ENCODE measurements around the gene GOLGA8B. TPM values are rescaled to one million over a fixed set of nuclear protein-coding genes. Genes with fewer than 3 reads are reported as not detected.
"Not testable (repeated sequence)": the region's sequence is repeated elsewhere in the genome, so short reads cannot be mapped to it uniquely, and the experiment has no call there.

Gene GOLGA8B
- total RNA-seq, 1 donor from 2014 or later: 161 TPM

DNA sequence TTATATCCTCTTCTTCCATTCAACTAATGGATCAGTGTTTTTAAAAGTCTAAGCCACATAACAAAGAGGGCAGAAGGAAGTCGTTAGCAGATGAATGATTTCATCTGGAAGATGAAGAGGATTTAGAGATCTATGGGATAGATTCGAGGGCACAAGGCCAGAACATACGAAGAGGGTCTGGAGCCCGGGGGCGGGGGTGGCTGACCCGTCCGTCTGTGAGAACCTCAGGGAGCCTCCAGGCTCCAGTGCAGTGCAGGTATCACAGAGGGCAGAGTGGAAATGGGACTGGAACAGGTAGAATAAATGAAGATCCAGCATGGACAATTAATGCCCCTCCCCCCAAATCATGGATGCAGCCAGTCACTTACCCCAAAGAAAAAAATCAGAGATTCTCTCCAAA lies 1.5 kb upstream of the GOLGA8B start:
- Mint-ChIP-seq H3K27ac (ENCODE audit: unreplicated experiment) (no peak overlapping the region), H3K4me1 (ENCODE audit: low read depth, unreplicated experiment) (peaks cover 9% of the 10 kb centered on the region), H3K27me3 (ENCODE audit: unreplicated experiment) (peaks cover 7% of the 10 kb centered on the region), H3K36me3 (ENCODE audit: unreplicated experiment) (no peaks in the 10 kb centered on the region), H3K9me3 (ENCODE audit: unreplicated experiment) (peaks cover 8% of the 10 kb centered on the region), H3K4me3 (ENCODE audit: unreplicated experiment) (peak overlapping the region; percentile 9)
- DNase-seq: no peak
- TF ChIP-seq, protein P1, sequence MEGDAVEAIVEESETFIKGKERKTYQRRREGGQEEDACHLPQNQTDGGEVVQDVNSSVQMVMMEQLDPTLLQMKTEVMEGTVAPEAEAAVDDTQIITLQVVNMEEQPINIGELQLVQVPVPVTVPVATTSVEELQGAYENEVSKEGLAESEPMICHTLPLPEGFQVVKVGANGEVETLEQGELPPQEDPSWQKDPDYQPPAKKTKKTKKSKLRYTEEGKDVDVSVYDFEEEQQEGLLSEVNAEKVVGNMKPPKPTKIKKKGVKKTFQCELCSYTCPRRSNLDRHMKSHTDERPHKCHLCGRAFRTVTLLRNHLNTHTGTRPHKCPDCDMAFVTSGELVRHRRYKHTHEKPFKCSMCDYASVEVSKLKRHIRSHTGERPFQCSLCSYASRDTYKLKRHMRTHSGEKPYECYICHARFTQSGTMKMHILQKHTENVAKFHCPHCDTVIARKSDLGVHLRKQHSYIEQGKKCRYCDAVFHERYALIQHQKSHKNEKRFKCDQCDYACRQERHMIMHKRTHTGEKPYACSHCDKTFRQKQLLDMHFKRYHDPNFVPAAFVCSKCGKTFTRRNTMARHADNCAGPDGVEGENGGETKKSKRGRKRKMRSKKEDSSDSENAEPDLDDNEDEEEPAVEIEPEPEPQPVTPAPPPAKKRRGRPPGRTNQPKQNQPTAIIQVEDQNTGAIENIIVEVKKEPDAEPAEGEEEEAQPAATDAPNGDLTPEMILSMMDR (IDR thresholded peaks at IDR 0.05; ENCODE audit: partially characterized antibody, unreplicated experiment): no peak

- H3K4me3 Mint-ChIP-seq (ENCODE audit: unreplicated experiment): peak overlapping the region; percentile 82
- H3K27me3 Mint-ChIP-seq (ENCODE audit: unreplicated experiment): peaks cover 10% of the 10 kb centered on the region
- peaks cover 8% of the 10 kb centered on the region for H3K9me3 Mint-ChIP-seq (ENCODE audit: unreplicated experiment)
- peaks cover 4% of the 10 kb centered on the region for H3K36me3 Mint-ChIP-seq (ENCODE audit: unreplicated experiment)
- H3K4me1 Mint-ChIP-seq (ENCODE audit: low read depth, unreplicated experiment): peaks cover 9% of the 10 kb centered on the region
- no peak for DNase-seq
- TF ChIP-seq, protein P1 (IDR thresholded peaks at IDR 0.05; ENCODE audit: partially characterized antibody, unreplicated experiment): no peak
- no peak overlapping the region for H3K27ac Mint-ChIP-seq (ENCODE audit: unreplicated experiment)
Measured at GRCh38 chr15:34584330-34584668, 848 bp upstream of the GOLGA8B start.

GRCh38 chr15:34582461-34583371 lies 735 bp downstream of the GOLGA8B start:
- Mint-ChIP-seq H3K4me3 (ENCODE audit: unreplicated experiment) (peak overlapping the region; percentile 90), H3K4me1 (ENCODE audit: low read depth, unreplicated experiment) (peaks cover 13% of the 10 kb centered on the region), H3K27me3 (ENCODE audit: unreplicated experiment) (peaks cover 10% of the 10 kb centered on the region), H3K9me3 (ENCODE audit: unreplicated experiment) (peaks cover 8% of the 10 kb centered on the region), H3K27ac (ENCODE audit: unreplicated experiment) (peak overlapping the region; percentile 64), H3K36me3 (ENCODE audit: unreplicated experiment) (peaks cover 4% of the 10 kb centered on the region)
- TF ChIP-seq, protein P1 (IDR thresholded peaks at IDR 0.05; ENCODE audit: partially characterized antibody, unreplicated experiment): no peak
- DNase-seq: peak; percentile 51

GRCh38 chr15:34581687-34582460 lies 1.6 kb downstream of the GOLGA8B start:
- DNase-seq; H3K36me3 Mint-ChIP-seq (ENCODE audit: unreplicated experiment); H3K27me3 Mint-ChIP-seq (ENCODE audit: unreplicated experiment); H3K9me3 Mint-ChIP-seq (ENCODE audit: unreplicated experiment): not testable (repeated sequence)
- Mint-ChIP-seq H3K27ac (ENCODE audit: unreplicated experiment) (peak overlapping the region; percentile 64), H3K4me1 (ENCODE audit: low read depth, unreplicated experiment) (peaks cover 19% of the 10 kb centered on the region), H3K4me3 (ENCODE audit: unreplicated experiment) (peak overlapping the region; percentile 90)

DNA sequence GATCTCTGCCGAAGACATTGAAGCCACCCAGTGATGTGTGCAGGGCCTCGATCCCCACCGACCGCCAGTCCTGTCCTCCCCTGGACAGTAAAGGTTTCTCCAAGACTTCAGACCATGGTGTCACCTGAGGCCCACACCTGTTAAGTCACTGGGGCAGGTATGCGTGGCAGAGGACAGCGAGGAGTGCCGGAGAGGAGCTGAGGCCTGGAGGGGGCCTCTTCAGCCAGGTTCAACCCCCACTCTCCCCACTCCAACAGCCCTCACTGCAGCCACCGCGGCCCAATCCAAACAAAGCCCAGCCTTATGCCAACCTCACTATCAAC lies 2.4 kb downstream of the GOLGA8B start:
- TF ChIP-seq, protein P1 (IDR thresholded peaks at IDR 0.05; ENCODE audit: partially characterized antibody, unreplicated experiment): no peak
- Mint-ChIP-seq H3K4me3 (ENCODE audit: unreplicated experiment) (peak overlapping the region; percentile 90), H3K9me3 (ENCODE audit: unreplicated experiment) (peaks cover 12% of the 10 kb centered on the region), H3K36me3 (ENCODE audit: unreplicated experiment) (peaks cover 4% of the 10 kb centered on the region), H3K4me1 (ENCODE audit: low read depth, unreplicated experiment) (peaks cover 26% of the 10 kb centered on the region), H3K27me3 (ENCODE audit: unreplicated experiment) (peaks cover 10% of the 10 kb centered on the region), H3K27ac (ENCODE audit: unreplicated experiment) (peak overlapping the region; percentile 17)
- DNase-seq: no peak

GRCh38 chr15:34580251-34581042 lies 3.0 kb downstream of the GOLGA8B start:
- H3K27me3 Mint-ChIP-seq (ENCODE audit: unreplicated experiment): peaks cover 12% of the 10 kb centered on the region
- peaks cover 29% of the 10 kb centered on the region for H3K4me1 Mint-ChIP-seq (ENCODE audit: low read depth, unreplicated experiment)
- not testable (repeated sequence) for H3K36me3 Mint-ChIP-seq (ENCODE audit: unreplicated experiment); DNase-seq; H3K27ac Mint-ChIP-seq (ENCODE audit: unreplicated experiment); H3K4me3 Mint-ChIP-seq (ENCODE audit: unreplicated experiment)
- H3K9me3 Mint-ChIP-seq (ENCODE audit: unreplicated experiment): peaks cover 12% of the 10 kb centered on the region
